ENCODE data around the gene UQCR10.

Gene UQCR10

GRCh38 chr22:29765905-29766631 is 1.1 kb upstream of the UQCR10 start:
- DNase-seq (ENCODE audit: low spot score) = no peak

- DNase-seq (ENCODE audit: low spot score) = peak; percentile 97
These were observed 468 bp upstream of the UQCR10 start, which contains the start of gene ZMAT5 for GRCh38 chr22:29766632-29767170. TSS of gene ZMAT5 (minus strand) at chr22:29767007. CDS start at chr22:29748544, 18,463 bp downstream.

GRCh38 chr22:29768052-29768693 is 1.0 kb downstream of the UQCR10 start:
- DNase-seq (ENCODE audit: low spot score) = no peak

GRCh38 chr22:29769723-29770321 is 2.7 kb downstream of the UQCR10 start:
- DNase-seq (ENCODE audit: low spot score) = no peak

- no peak for DNase-seq (ENCODE audit: low spot score)
These were observed 5.0 kb downstream of the UQCR10 start for GRCh38 chr22:29772170-29772641.

GRCh38 chr22:29773233-29773632 is 6.1 kb downstream of the UQCR10 start:
- peak; percentile 57 for DNase-seq (ENCODE audit: low spot score)

GRCh38 chr22:29780220-29780619 is 13.1 kb downstream of the UQCR10 start:
- no peak for DNase-seq (ENCODE audit: low spot score)

- DNase-seq (ENCODE audit: low spot score) = peak; percentile 51
These were observed 13.8 kb downstream of the UQCR10 start for GRCh38 chr22:29780748-29781676.

GRCh38 chr22:29782061-29782845 is 15.1 kb downstream of the UQCR10 start:
- DNase-seq (ENCODE audit: low spot score) = no peak

- peak; percentile 47 for DNase-seq (ENCODE audit: low spot score)
These were observed 17.5 kb downstream of the UQCR10 start for GRCh38 chr22:29784451-29785361.

- no peak for DNase-seq (ENCODE audit: low spot score)
These were observed 18.9 kb downstream of the UQCR10 start for GRCh38 chr22:29786031-29786430.

GRCh38 chr22:29787371-29787980 is 20.3 kb downstream of the UQCR10 start:
- DNase-seq (ENCODE audit: low spot score) = no peak

- no peak for DNase-seq (ENCODE audit: low spot score)
These were observed 21.4 kb downstream of the UQCR10 start for GRCh38 chr22:29788339-29789279.

- DNase-seq (ENCODE audit: low spot score) = no peak
These were observed 22.9 kb downstream of the UQCR10 start for GRCh38 chr22:29790061-29790460.

- DNase-seq (ENCODE audit: low spot score) = no peak
These were observed 26.2 kb downstream of the UQCR10 start for GRCh38 chr22:29793396-29793795.

- DNase-seq (ENCODE audit: low spot score) = no peak
These were observed 28.5 kb downstream of the UQCR10 start for GRCh38 chr22:29795663-29796062.

GRCh38 chr22:29797351-29797750 is 30.2 kb downstream of the UQCR10 start:
- peak; percentile 26 for DNase-seq (ENCODE audit: low spot score)

GRCh38 chr22:29798318-29798717 is 31.1 kb downstream of the UQCR10 start:
- no peak for DNase-seq (ENCODE audit: low spot score)
